Activated CD4-positive, alpha-beta T cell treated with anti-CD3 and anti-CD28 coated beads, Interleukin-2, amount 10 ng/mL, durations not matched to agents 24 days and 14 days (primary cell): Measurements from ENCODE around the gene MOSPD3. TPM values are rescaled to one million over a fixed set of nuclear protein-coding genes. Genes with fewer than 3 reads are reported as not detected.

ENCODE experiments used
- DNase-seq: peaks from one replicate; pipeline ENCODE4 v3.0.0; 2022
- H3K27ac Mint-ChIP-seq: one replicate; pipeline ENCODE4 v1.8.0; 2022; ENCODE audit warnings: mild to moderate bottlenecking, mixed read lengths
- H3K27me3 Mint-ChIP-seq: one replicate; pipeline ENCODE4 v1.8.0; 2022; ENCODE audit warnings: mixed read lengths
- H3K36me3 Mint-ChIP-seq: one replicate; pipeline ENCODE4 v1.8.0; 2022; ENCODE audit warnings: low read depth, mild to moderate bottlenecking, mixed read lengths
- H3K4me1 Mint-ChIP-seq: one replicate; pipeline ENCODE4 v1.8.0; 2021; ENCODE audit warnings: mixed read lengths
- H3K4me3 Mint-ChIP-seq: one replicate; pipeline ENCODE4 v1.8.0; 2022; ENCODE audit warnings: mild to moderate bottlenecking, moderate library complexity, mixed read lengths
- H3K9me3 Mint-ChIP-seq: one replicate; pipeline ENCODE4 v1.8.0; 2021; ENCODE audit warnings: mixed read lengths
- intact Hi-C: fragments of 100-400 bp; cut with micrococcal nuclease; formaldehyde crosslinking; loops from one replicate; pipeline ENCODE4 v1.15.1; 2023
- total RNA-seq: library from RNA; stranded (reverse); gene quantifications from 2 replicates; pipeline ENCODE4 v1.2.3, GENCODE V29; 2022

The MOSPD3 gene
- total RNA-seq, 1 donor from 2014 or later: 12.1 TPM

GRCh38 chr7:100590077-100590737 is 22.1 kb upstream of the MOSPD3 start:
- peaks cover 6% of the 10 kb centered on the region for H3K27me3 Mint-ChIP-seq
- H3K27ac Mint-ChIP-seq: no peak overlapping the region
- H3K4me3 Mint-ChIP-seq: no peak overlapping the region
- DNase-seq: no peak
- no peaks in the 10 kb centered on the region for H3K9me3 Mint-ChIP-seq
- peaks cover 9% of the 10 kb centered on the region for H3K4me1 Mint-ChIP-seq
- intact Hi-C loops: no loop called here
- peaks cover 4% of the 10 kb centered on the region for H3K36me3 Mint-ChIP-seq

- Mint-ChIP-seq H3K27ac (no peak overlapping the region), H3K9me3 (no peaks in the 10 kb centered on the region), H3K36me3 (peaks cover 2% of the 10 kb centered on the region), H3K4me3 (no peak overlapping the region), H3K27me3 (peaks cover 6% of the 10 kb centered on the region), H3K4me1 (peaks cover 4% of the 10 kb centered on the region)
- intact Hi-C loops: no loop called here
- DNase-seq: no peak
Measured at GRCh38 chr7:100591596-100591995, 20.7 kb upstream of the MOSPD3 start.

- no peak for DNase-seq
- no peak overlapping the region for H3K27ac Mint-ChIP-seq
- intact Hi-C loops: no loop called here
Measured at GRCh38 chr7:100595188-100595587, 17.2 kb upstream of the MOSPD3 start.

GRCh38 chr7:100598425-100598824 is 13.9 kb upstream of the MOSPD3 start:
- H3K9me3 Mint-ChIP-seq: no peaks in the 10 kb centered on the region
- intact Hi-C loops: no loop called here
- DNase-seq: no peak
- H3K27ac Mint-ChIP-seq: no peak overlapping the region
- no peaks in the 10 kb centered on the region for H3K27me3 Mint-ChIP-seq
- no peaks in the 10 kb centered on the region for H3K36me3 Mint-ChIP-seq
- no peak overlapping the region for H3K4me3 Mint-ChIP-seq
- H3K4me1 Mint-ChIP-seq: peaks cover 3% of the 10 kb centered on the region

More at GRCh38 chr7:100595188-100595587, 17.2 kb upstream of the MOSPD3 start:
- H3K36me3 Mint-ChIP-seq: peaks cover 2% of the 10 kb centered on the region
- H3K27me3 Mint-ChIP-seq: peaks cover 4% of the 10 kb centered on the region
- H3K9me3 Mint-ChIP-seq: no peaks in the 10 kb centered on the region
- H3K4me1 Mint-ChIP-seq: peaks cover 3% of the 10 kb centered on the region
- no peak overlapping the region for H3K4me3 Mint-ChIP-seq

- intact Hi-C loops: no loop called here
- Mint-ChIP-seq H3K9me3 (no peaks in the 10 kb centered on the region), H3K4me3 (no peak overlapping the region), H3K27me3 (no peaks in the 10 kb centered on the region), H3K27ac (no peak overlapping the region), H3K36me3 (no peaks in the 10 kb centered on the region), H3K4me1 (peaks cover 12% of the 10 kb centered on the region)
- DNase-seq: no peak
Measured at GRCh38 chr7:100599911-100600729, 12.2 kb upstream of the MOSPD3 start.

GRCh38 chr7:100600730-100601038 is 11.7 kb upstream of the MOSPD3 start:
- DNase-seq: no peak
- H3K27ac Mint-ChIP-seq: no peak overlapping the region
- peaks cover 18% of the 10 kb centered on the region for H3K4me1 Mint-ChIP-seq
- H3K4me3 Mint-ChIP-seq: no peak overlapping the region
- H3K36me3 Mint-ChIP-seq: no peaks in the 10 kb centered on the region
- intact Hi-C loops: no loop called here
- H3K27me3 Mint-ChIP-seq: peaks cover 2% of the 10 kb centered on the region
- no peaks in the 10 kb centered on the region for H3K9me3 Mint-ChIP-seq

GRCh38 chr7:100602889-100603725 is 9.2 kb upstream of the MOSPD3 start:
- no peaks in the 10 kb centered on the region for H3K9me3 Mint-ChIP-seq
- intact Hi-C loops: no loop called here
- no peaks in the 10 kb centered on the region for H3K36me3 Mint-ChIP-seq
- H3K4me3 Mint-ChIP-seq: peak overlapping the region; percentile 88
- H3K27ac Mint-ChIP-seq: peak overlapping the region; percentile 45
- no peak for DNase-seq
- peaks cover 24% of the 10 kb centered on the region for H3K4me1 Mint-ChIP-seq
- H3K27me3 Mint-ChIP-seq: peaks cover 8% of the 10 kb centered on the region

- peak overlapping the region; percentile 88 for H3K4me3 Mint-ChIP-seq
- no peaks in the 10 kb centered on the region for H3K9me3 Mint-ChIP-seq
- no peak for DNase-seq
- H3K36me3 Mint-ChIP-seq: no peaks in the 10 kb centered on the region
- intact Hi-C loops: no loop called here
- H3K27ac Mint-ChIP-seq: peak overlapping the region; percentile 85
- peaks cover 8% of the 10 kb centered on the region for H3K27me3 Mint-ChIP-seq
- peaks cover 21% of the 10 kb centered on the region for H3K4me1 Mint-ChIP-seq
Measured at GRCh38 chr7:100603726-100604027, 8.7 kb upstream of the MOSPD3 start.

- peaks cover 8% of the 10 kb centered on the region for H3K27me3 Mint-ChIP-seq
- no peaks in the 10 kb centered on the region for H3K9me3 Mint-ChIP-seq
- no peaks in the 10 kb centered on the region for H3K36me3 Mint-ChIP-seq
- H3K27ac Mint-ChIP-seq: peak overlapping the region; percentile 85
- peaks cover 21% of the 10 kb centered on the region for H3K4me1 Mint-ChIP-seq
- peak overlapping the region; percentile 88 for H3K4me3 Mint-ChIP-seq
- intact Hi-C loops: no loop called here
- peak; percentile 91 for DNase-seq
Measured at GRCh38 chr7:100604028-100604975, 8.0 kb upstream of the MOSPD3 start.

GRCh38 chr7:100604976-100605911 is 7.1 kb upstream of the MOSPD3 start:
- intact Hi-C loops: loop anchor here (1.0 kb wide), 1 partner anchor 19 kb away; the partner anchor contains the start of genes FBXO24 and LRCH4
- Mint-ChIP-seq H3K27me3 (peaks cover 13% of the 10 kb centered on the region), H3K36me3 (no peaks in the 10 kb centered on the region), H3K9me3 (no peaks in the 10 kb centered on the region), H3K4me1 (peaks cover 23% of the 10 kb centered on the region), H3K27ac (peak overlapping the region; percentile 22), H3K4me3 (peak overlapping the region; percentile 88)
- peak; percentile 88 for DNase-seq

GRCh38 chr7:100606313-100606712 is 6.0 kb upstream of the MOSPD3 start:
- H3K4me3 Mint-ChIP-seq: peak overlapping the region; percentile 88

GRCh38 chr7:100607111-100607510 is 5.2 kb upstream of the MOSPD3 start:
- Mint-ChIP-seq H3K27me3 (peaks cover 13% of the 10 kb centered on the region), H3K4me3 (peak overlapping the region; percentile 12), H3K4me1 (peaks cover 28% of the 10 kb centered on the region), H3K27ac (no peak overlapping the region), H3K36me3 (no peaks in the 10 kb centered on the region), H3K9me3 (no peaks in the 10 kb centered on the region)
- intact Hi-C loops: no loop called here
- DNase-seq: peak; percentile 59

More at GRCh38 chr7:100606313-100606712, 6.0 kb upstream of the MOSPD3 start:
- peak; percentile 57 for DNase-seq
- peaks cover 26% of the 10 kb centered on the region for H3K4me1 Mint-ChIP-seq
- H3K27me3 Mint-ChIP-seq: peaks cover 13% of the 10 kb centered on the region
- intact Hi-C loops: no loop called here
- no peaks in the 10 kb centered on the region for H3K36me3 Mint-ChIP-seq
- H3K27ac Mint-ChIP-seq: no peak overlapping the region
- H3K9me3 Mint-ChIP-seq: no peaks in the 10 kb centered on the region
